Right hindlimb (tissue), 1 donor: ENCODE data around the gene ANTXR1.

Source experiments
- DNase-seq: peaks from one replicate; pipeline ENCODE4 v3.0.0-alpha.2; 2018

Gene ANTXR1

DNA sequence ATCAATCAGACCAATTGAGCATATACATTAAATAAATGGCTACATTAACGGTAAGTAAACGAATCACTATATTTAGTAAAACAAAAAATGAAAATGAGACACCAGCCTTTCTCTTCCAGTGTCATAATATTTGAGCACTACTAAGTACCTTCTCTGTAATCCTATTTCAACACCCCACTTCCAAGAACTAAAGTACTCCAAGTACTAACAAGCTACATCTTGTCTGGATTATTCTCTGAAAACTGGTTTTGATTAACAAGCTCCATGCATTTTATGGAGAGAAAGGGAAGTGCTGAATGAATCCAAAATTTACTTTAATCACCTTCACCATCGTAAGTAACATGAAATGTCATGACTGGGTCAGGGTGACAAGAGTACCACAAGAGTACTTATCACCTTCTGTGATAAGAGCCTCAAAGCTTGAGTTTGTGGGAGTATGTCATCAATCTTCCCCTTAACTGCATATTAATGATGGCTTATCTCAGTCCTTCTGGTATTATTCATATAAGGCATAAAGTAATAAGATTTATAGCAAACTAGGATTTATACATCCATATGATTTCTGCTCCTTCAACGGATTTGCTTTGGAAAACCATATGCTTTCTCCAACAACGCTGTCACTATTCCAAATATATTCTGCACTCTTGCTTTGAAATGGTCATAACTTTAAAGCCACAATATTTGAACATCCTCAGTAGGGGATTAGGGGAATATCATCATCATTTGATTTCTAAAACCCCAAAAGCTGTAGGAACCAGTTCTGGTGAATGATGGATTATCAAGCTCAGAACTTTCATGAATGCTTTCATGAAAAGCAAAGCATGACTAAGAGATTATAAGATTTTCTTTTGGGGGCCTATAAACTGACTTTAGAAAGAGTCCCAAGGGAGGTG is 127.0 kb downstream of the ANTXR1 start:
- DNase-seq = no peak

DNA sequence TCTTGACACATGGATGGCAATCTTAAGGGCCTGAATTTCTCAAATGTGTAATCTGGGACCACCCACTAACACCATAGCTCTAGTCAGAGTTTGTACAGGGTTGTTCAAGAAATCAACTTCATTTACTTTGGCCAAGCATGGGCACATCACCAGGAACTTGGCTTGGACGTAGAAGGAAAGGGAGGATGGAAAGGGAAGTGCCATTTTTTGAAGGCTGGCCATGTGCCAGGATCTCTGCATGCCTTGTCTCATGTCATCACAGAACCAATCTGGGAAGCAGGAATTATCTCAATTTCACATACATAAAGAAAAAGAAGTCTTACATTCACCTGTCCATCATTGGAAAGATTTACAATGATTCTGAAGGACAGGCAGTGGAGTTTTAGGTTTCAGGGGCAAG is 128.1 kb downstream of the ANTXR1 start:
- no peak for DNase-seq

DNA sequence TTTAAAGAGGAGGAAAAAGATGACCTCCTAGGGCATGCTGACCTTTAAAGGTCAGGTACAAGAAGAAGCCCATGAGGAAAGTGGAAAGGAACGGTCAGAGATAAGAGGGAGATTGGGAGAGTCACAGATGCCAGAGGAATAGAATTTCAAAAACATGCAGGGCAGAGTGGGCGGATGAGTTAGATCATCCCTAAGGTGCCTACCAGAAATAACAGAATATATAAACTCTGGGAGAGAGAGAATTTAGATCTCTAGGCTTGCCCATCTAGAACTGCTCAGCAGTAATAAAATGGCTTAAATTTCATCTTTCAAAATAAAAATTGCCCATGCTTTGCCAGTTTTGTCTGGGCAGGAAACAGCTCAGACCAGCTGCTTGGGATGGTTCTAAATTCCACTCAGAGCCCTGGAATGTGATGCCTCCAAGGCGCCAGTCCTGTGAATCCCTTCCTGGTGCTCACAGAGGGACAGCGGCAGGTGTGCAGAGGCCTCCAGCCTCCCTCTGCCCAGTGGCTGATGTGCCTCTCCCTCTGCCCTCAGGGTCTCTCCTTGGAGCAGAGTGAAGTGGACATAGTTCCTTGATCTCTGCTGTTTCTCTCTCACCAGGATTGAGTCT is 130.9 kb downstream of the ANTXR1 start:
- peak; percentile 84 for DNase-seq

DNA sequence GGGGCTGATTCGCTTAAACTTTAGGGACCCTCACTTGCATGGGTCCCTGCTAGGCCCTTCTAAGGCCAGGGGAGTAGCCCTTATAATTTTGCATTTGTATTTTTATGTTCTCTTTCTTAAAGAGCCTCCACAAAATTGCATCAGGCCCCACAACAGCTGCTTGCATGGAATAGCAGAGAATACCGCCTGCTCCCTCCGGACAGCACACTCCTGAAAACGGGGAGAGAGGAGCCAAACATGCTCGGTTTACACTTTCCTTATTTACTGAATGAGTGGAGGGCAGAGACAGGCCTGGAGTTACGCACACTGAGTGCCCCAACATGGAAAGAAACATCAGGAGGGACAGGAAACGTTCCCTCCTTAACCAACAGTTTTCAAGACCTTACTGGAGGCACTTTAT is 132.2 kb downstream of the ANTXR1 start:
- peak; percentile 71 for DNase-seq

DNA sequence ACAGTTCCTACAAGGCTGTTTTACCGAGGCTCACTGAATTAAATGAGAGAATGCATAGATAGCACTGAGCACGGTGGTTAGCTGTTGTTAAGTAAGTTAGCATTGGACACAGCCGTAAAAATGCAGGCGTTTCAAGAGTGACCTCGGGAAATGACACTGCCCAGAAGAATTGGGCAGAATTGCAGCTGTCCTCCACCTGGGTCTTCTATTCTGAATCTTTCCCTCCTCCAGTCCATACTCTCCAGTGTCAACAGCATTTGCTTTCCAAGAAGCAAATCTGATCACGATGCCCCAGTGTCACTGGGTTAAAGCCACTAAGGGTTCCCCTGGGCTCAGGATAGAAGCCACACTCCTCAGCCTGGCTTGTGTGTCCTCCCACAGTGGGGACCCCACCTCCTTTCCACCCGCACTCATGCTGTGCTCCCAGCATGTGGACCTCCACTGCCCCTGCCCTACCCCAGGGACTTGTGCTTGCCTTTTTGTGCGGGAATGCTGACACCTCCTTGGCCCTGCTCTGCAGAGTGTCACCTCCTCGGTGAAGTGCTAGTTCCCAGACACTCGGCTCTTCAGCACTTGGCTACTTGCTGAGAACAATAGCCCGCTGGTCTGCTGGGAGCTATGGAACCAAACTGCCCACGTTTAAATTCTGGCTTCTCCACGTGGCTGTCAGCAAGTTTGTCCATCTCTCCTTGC is 135.0 kb downstream of the ANTXR1 start:
- no peak for DNase-seq

DNA sequence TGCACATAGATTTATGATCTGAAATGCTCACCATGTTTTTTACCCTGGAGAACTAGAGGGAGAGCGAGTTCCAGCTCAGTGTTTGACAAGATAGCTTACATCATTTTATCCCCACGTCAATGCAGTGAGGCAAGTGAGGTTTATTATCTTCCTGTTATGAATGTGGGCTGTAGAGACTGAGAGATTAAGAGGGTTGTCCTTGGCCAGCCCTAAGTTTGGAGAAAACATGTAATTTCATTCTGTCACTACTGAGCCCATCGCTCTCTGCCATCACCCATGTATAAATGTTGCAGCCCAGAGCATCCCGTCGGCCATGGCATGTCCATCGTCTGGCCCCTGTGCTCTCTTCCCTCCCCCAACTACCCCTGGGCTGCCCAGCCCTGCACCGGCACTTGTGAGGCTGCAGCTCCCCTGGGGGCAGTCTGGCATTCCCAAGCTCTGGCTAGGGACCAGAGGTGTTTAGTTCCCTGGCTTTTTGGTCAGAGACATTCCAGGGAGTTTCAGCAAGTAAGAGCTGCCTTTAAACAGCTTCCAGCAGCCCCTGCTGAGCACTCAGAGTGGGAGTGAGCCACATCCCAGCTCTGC is 136.7 kb downstream of the ANTXR1 start:
- DNase-seq = peak; percentile 49

DNA sequence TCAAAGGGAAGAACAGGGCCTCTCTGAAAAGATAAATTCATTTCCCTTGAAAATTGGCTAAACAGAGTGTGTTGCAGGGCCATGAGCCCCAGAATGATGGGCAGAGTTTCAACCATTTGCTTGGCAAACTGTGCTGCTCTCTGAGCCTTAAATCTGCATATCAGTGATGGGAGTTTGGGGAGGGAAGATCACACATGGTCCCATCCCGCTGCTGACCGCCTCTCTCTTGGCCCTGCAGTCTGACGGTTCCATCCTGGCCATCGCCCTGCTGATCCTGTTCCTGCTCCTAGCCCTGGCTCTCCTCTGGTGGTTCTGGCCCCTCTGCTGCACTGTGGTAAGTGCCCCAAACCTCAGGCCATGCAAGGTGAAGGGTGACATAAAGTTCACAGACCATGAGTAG is 139.0 kb downstream of the ANTXR1 start:
- DNase-seq = no peak

DNA sequence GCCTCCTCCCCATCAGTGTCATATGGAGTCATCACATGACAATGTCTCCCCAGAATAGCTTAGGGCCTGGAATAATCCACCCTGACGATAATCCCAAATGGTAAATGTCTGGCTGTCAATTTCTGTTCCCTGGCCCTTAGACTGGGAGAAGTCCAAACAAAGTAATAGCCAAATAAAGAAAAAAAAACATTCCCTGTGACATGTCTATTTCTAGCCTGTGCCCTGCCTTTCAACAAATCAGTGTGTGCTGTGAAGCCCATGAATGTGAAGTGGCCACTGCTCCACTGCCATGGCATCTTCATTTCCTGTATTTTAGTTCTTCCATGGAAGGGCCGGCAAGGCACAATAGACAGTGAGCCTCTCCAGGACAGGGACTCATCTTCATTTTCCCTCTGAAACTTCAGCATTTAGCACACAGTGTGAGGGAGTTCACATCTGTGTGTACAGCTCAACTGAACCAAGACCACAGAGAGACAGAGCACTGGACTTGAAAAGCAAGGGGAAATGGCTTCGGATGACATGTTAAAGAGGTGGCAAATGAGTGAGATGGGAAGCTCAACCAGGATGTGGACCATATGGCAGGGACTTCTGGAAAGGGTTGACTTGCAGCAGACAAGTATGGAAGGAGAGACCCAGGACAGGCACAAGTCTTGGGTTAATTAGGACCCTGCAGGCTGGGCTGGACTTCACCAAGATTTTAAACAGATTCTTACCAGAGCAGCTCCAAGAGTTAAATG is 140.0 kb downstream of the ANTXR1 start:
- no peak for DNase-seq

DNA sequence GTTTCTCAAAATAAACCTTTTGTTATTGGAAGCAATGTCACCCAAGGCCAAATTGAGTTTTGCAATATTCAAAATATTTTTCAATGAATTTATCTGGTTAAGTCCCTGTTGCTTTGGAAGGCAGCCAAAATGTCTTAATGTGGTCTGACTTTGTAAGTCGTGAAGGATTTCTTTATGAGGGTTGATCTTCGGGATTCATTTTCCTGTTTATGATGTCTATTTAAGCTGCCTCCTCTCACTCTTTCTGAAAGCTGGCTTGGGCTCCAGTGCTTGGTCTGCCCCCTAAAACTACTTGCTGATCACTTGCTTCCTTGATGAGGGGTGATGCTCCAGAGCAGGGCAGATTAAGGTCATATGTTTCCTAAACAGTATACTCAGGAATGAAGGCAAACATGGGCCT is 141.1 kb downstream of the ANTXR1 start:
- no peak for DNase-seq

DNA sequence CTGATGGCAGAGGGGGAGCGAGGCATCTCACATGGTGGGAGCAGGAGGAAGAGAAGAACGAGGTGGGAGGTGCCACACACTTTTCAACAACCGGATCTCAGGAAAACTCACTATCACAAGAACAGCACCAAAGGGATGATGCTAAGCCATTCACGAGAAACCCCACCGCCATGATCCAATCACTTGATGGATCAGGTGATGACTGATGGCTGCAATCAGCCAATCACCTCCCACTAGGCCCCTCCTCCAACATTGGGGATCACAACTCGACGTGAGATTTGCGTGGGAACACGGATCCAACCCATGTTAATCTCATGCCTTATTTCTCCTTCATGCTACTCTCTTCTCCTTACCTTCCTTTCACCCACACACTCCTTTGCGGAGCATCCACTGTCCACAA is 143.6 kb downstream of the ANTXR1 start:
- DNase-seq = no peak

DNA sequence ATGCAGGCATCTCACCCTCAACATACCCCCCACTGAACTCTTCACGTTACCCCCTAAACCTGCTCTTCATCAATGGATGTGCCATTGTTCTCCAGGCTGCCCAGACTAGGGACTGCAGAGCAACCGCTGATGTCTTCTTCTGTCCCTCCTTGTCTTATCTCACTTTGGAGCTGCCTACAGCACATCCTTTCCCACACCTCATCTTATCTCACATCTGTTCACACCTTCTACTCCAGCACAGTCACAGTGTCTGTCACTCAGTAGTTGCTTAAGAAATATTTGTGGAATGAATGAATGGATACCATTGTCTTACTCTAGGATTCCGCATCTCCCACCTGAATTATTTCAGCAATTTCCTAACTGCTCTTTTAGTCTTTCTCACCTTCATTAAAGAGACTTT is 144.5 kb downstream of the ANTXR1 start:
- DNase-seq = no peak

DNA sequence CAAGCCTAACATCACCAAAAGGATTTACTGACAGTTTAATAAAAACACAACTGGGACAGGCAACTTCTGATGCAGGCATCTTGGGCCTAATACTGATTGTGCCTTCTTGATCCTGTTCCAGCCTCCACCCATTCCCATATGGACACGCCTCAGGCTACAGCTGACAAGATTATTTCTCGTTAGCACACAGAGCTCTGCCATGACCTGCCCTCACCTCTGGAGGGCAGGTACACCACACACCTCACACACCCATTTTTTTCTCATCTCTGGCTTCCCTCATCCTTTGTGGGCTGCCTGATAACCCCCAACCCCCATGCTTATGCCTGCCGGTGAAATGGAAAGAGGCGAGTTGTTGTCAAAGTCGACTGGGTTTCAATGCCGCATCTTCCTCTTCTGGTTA is 147.0 kb downstream of the ANTXR1 start:
- no peak for DNase-seq

DNA sequence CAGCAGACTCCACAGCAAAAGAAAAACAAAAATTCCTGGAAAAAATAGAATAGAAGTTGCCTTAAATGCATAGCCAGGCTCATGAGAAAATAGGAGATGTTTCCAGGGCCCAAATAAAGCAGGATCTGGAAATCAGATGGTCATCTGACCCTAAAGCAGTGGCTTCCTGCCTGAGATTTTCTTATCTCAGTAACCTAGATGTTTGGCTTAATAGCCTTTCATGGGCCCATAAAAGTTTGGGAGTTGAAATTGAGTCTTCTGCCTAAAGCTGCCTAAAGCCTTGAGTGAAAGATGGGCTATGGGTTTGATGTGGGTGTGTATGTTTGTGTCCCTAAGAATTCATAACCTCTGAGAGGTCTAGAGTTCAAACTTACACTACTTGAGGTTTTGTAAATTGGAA is 149.1 kb downstream of the ANTXR1 start:
- no peak for DNase-seq

DNA sequence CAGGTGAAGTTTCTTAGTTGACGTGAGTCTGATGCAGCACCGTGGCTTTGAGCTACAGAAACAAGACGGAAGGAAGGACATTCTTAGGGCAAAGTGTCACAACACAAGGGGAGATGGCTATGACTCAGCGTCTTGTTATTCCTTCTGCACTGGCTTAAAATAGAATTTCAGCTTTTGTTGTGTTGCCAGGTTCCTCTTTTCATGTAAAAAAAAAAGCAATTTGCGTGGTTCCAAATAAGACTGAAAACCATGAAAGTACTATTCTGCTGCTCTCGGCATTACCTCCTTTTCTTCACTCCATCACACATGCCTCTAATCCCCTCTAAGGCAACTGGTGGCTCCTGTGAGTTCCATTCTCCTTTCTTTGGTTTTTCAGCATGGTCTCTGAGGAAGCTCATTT is 150.1 kb downstream of the ANTXR1 start:
- no peak for DNase-seq

DNA sequence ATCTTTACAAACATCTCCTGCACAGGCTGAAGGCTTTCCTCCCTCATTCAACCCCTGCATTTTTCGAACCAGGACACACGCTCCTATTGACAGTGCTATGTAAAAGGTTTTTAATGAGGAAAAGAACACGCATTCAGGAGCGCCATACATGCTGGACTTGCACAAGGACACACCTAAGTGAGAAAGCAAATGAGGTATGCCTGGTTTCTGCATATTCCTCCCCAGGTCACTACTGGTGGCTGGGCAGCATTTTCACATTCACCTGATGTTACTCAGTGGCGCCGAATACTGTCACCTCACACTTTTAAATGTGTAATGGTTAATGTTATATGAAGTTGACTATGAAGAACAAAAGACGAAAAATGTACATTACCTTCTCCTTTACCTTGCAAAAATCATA is 150.6 kb downstream of the ANTXR1 start:
- DNase-seq = no peak

DNA sequence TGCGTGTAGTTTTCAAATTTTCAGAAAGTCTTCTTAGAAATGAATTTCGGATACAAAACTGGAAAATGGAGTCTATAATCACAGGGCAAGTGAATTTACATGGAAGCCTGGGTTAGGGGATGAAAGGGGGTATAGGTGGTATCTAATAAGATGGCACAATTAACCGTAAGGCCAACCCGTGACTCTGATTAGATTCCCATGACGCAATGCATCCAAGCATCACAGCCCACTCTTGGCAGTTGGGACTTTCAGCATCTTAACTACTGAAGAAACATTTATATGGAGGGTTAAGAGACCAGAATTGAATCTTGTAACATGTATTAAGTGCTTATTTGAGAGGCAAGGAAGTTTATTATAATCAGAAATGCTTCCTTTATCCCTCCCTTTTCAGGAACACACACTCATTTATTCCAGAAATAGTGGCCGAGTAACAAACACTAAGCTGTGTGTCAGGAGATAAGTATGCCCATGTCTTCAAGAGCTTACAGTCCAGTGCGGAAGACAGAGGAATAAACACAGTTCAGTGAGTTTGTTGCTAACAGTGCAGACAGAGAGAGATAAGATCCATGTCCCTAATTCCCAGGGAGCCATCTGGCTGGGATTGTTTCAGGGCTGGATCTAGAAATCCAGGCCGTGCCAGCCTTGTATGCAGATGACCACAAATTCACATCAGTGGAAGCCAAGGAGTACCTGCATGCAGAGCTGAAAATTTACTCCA is 151.2 kb downstream of the ANTXR1 start:
- DNase-seq = no peak

DNA sequence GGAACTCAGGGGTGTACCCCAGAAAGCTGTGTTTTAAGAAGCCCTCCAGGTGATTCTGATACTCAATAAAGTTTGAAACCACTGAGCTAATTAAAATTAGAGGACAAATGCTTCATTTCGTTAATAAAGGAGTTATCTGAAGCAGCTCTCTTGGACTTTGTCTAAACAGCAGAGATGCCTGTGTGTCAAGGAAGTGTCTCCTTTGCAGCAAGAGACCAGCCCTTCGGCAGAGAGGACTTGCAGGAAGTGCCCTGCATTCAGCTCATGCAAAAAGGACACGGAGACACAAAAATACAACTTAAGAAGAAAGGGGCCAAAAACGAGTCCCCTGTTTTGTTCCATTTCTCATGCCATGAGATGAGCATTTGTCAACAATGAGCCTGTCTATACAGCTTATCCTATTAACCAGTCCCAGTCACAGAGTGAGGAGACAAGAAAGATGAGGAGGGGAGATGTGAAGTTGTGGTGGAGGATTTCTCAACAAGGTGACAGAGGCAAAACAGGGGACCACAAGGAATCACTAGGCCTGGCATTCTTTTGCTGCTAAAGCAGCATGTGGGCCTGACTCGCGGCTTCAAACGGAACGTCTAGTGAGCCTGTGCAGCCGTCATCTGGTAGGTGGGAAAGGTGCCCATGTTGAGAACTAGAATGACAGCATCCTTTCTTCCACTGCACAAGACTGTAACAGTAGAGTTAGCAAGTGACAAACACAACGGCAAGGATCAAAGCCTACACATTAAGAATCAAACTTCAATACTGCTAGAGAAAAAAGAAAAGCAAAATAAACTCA is 152.3 kb downstream of the ANTXR1 start:
- DNase-seq = no peak

DNA sequence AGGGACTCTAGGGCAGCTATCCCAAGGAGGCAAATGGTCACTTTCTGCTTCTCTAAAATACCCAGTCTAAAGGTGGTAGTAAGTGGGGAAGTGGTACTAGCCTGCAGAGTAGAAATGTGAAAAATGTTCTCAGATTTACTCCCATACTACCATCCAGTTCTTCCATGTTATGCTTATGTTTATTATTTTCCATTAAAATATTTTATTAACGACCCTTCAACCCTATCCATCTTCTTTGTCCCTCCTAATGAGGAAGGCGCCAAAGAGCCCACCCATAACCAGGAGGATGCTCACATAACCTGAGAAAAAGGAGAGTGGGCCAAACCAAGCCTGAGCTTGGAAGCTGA is 153.5 kb downstream of the ANTXR1 start:
- no peak for DNase-seq

DNA sequence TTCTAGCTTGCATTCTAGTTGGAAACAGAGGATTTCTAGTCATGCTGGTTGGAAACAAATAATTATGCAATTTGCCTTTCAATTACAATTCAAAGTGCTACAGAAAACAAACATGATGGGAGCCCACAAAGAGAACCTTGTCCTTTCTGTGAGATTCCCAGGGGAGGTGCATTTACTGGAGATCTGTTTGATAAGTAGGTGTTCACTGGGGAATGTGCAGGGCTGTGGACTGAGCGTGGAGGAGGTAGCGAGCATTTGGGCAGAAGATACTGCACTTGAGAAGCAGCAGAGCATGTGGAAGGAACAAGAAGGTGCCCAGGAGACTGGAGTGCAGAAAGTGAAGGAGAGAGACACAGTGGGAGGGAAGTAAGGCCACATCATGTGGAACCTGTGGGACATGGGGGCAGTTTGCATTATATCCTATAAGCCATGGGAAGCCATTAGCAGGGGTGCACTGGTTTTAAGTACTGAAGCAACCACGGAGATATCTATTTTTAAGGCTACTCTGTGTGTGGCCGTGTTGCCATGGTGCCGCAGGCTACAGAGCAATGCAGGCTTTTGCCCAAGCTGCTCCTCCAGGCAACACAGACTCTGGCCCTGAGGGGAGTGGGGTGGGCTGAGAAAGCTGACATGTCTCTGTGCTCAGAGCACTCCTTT is 154.0 kb downstream of the ANTXR1 start:
- DNase-seq = no peak

DNA sequence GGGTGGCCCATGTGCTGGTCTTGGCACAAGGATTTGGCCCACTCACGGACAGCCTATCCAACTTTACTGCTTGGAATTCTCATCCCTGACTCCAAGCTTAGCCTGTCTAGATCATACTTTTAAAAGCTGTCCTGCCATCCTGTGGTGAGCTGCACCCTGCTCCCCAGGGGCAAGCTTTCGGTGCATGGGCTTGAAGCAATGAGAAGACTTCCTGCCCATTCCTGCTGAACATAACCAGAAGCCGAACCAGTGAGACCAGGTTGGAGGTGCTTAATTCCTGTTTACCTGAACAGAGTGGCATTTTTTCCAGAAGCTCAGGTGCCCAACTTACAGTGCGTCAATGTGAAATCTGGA is 154.5 kb downstream of the ANTXR1 start:
- DNase-seq = no peak
